SK-N-SH (cell line): ENCODE results near the gene ITPRID2.

Experiments
- EP300 ChIP-seq, 2 experiments: IDR thresholded peaks; 2 replicates each; pipeline versions ENCODE4 v1.4.0 to v1.6.1; 2012; ENCODE audit warnings: borderline replicate concordance in 1 of 2, low read depth in 1 of 2, low read length in 1 of 2
- MEF2A ChIP-seq: IDR thresholded peaks from 2 replicates; pipeline ENCODE4 v1.4.0; 2012; ENCODE audit warnings: low read depth, borderline replicate concordance
- MXI1 ChIP-seq: IDR thresholded peaks from 2 replicates; pipeline ENCODE4 v1.6.1; 2012; ENCODE audit warnings: mild to moderate bottlenecking, low read depth, low read length, improper control_type of control experiment
- PBX3 ChIP-seq: IDR thresholded peaks from 2 replicates; pipeline ENCODE4; 2012
- POLR2AphosphoS5 ChIP-seq: IDR thresholded peaks from 2 replicates; pipeline ENCODE4 v1.6.1; 2012; ENCODE audit warnings: low read depth, low read length
- SMC3 ChIP-seq: IDR thresholded peaks from 2 replicates; pipeline ENCODE4 v1.6.1; 2012; ENCODE audit warnings: low read depth, low read length, improper control_type of control experiment
- USF1 ChIP-seq: IDR thresholded peaks from 2 replicates; pipeline ENCODE4 v1.4.0; 2012; ENCODE audit warnings: low read depth, borderline replicate concordance
- TF ChIP-seq, protein P1 (sequence below): fragments of 200-600 bp; sonication (generic); IDR thresholded peaks from 2 replicates; pipeline ENCODE4 v1.6.1; 2017; ENCODE audit warnings: antibody characterized with exemption, mild to moderate bottlenecking, moderate library complexity
- TF ChIP-seq, protein P2 (sequence below): IDR thresholded peaks from 2 replicates; pipeline ENCODE4 v1.6.1; 2012; ENCODE audit warnings: mild to moderate bottlenecking, low read depth, low read length, moderate library complexity

DNA sequence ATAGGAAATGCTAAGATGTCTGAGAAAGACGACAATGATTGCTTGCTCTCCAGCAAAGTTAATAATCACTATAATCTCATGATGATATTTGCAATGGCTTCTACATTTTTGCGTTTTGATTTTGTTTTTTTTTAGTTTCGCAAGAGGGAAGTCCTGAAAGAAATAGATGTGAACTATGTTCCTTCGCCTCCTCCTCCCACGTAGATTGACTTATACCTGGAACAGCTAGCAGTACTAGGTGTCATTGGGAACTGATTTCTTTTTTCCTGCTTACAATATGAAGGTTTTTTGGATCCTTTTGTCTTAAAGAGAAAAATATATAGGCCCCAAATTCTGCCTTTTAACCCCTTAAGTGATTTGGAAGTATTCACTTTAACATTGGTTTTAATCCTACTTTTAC, 26.7 kb downstream of the ITPRID2 start:
- TF ChIP-seq POLR2AphosphoS5 = no peak
- TF ChIP-seq USF1 = no peak
- no peak for TF ChIP-seq MXI1
- TF ChIP-seq EP300 (IDR thresholded peaks at IDR 0.05; ENCODE audit: borderline replicate concordance in 1 of 2, low read depth in 1 of 2, low read length in 1 of 2) = no peak
- TF ChIP-seq SMC3 = no peak
- TF ChIP-seq, protein P1, sequence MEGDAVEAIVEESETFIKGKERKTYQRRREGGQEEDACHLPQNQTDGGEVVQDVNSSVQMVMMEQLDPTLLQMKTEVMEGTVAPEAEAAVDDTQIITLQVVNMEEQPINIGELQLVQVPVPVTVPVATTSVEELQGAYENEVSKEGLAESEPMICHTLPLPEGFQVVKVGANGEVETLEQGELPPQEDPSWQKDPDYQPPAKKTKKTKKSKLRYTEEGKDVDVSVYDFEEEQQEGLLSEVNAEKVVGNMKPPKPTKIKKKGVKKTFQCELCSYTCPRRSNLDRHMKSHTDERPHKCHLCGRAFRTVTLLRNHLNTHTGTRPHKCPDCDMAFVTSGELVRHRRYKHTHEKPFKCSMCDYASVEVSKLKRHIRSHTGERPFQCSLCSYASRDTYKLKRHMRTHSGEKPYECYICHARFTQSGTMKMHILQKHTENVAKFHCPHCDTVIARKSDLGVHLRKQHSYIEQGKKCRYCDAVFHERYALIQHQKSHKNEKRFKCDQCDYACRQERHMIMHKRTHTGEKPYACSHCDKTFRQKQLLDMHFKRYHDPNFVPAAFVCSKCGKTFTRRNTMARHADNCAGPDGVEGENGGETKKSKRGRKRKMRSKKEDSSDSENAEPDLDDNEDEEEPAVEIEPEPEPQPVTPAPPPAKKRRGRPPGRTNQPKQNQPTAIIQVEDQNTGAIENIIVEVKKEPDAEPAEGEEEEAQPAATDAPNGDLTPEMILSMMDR = no peak
- TF ChIP-seq MEF2A = no peak
- no peak for TF ChIP-seq PBX3
- TF ChIP-seq, protein P2, sequence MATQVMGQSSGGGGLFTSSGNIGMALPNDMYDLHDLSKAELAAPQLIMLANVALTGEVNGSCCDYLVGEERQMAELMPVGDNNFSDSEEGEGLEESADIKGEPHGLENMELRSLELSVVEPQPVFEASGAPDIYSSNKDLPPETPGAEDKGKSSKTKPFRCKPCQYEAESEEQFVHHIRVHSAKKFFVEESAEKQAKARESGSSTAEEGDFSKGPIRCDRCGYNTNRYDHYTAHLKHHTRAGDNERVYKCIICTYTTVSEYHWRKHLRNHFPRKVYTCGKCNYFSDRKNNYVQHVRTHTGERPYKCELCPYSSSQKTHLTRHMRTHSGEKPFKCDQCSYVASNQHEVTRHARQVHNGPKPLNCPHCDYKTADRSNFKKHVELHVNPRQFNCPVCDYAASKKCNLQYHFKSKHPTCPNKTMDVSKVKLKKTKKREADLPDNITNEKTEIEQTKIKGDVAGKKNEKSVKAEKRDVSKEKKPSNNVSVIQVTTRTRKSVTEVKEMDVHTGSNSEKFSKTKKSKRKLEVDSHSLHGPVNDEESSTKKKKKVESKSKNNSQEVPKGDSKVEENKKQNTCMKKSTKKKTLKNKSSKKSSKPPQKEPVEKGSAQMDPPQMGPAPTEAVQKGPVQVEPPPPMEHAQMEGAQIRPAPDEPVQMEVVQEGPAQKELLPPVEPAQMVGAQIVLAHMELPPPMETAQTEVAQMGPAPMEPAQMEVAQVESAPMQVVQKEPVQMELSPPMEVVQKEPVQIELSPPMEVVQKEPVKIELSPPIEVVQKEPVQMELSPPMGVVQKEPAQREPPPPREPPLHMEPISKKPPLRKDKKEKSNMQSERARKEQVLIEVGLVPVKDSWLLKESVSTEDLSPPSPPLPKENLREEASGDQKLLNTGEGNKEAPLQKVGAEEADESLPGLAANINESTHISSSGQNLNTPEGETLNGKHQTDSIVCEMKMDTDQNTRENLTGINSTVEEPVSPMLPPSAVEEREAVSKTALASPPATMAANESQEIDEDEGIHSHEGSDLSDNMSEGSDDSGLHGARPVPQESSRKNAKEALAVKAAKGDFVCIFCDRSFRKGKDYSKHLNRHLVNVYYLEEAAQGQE = no peak
